SH-SY5Y (cell line): ENCODE data around the gene ADAMTS14.

ENCODE experiments used
- GATA2 ChIP-seq: IDR thresholded peaks from 2 replicates; pipeline ENCODE4 v1.6.1; 2011; ENCODE audit warnings: mild to moderate bottlenecking, low read depth, low read length
- GATA3 ChIP-seq: IDR thresholded peaks from 2 replicates; pipeline ENCODE4 v1.6.1; 2011; ENCODE audit warnings: low read depth, mild to moderate bottlenecking, low read length, moderate library complexity

DNA sequence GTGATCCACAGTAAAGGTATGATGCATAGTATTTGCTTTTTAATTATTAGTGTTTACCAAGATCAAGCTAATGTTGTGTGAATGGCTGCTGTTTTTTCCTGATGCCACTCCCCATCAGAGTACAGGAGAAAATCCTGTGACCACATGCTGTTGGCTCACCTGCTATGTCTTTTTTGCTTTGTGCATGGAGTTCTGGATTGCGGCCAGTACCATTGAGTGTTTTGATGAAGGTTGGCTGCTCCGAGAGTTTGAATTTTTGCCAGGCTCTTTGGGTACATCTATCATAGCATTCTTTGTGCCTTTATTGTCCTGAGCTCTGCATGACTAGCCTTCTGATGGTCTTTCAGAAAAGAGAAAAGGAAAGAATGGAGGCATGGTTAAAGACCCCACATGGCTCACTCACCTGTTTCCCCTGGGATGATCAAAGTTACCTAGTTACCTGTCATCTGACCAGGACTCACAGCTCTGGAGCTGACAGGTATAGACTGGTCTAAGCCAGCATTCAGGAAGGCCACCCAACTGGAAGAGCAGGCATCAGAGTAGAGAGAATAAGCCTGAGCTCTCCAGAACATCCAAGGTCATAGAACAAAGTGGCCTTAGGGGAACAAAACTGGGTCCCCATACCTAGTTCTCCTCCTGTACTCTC lies 131.6 kb downstream of the ADAMTS14 start:
- no peak for TF ChIP-seq GATA2
- TF ChIP-seq GATA3 = no peak
